WTC11 (cell line): ENCODE results near the gene RAB15. TPM values are rescaled to one million over a fixed set of nuclear protein-coding genes. Genes with fewer than 3 reads are reported as not detected.

Experiments used
- ATAC-seq: fragments of 200-7000 bp; cut with Tn5 transposase; 2 replicates; pipeline ENCODE4 v1.10.0; 2021; ENCODE audit warnings: mild to moderate bottlenecking, moderate library complexity
- CTCF ChIA-PET: fragments of 300-600 bp; sonication (Branson Sonifier 250); formaldehyde crosslinking; loops from one replicate; lab custom pipeline; 2021; ENCODE audit warnings: antibody characterized with exemption; lab: Charles Lee
- POLR2A ChIA-PET: fragments of 350-600 bp; sonication (Branson Sonifier 250); formaldehyde crosslinking; loops from one replicate; lab custom pipeline; 2021; ENCODE audit warnings: antibody characterized with exemption; lab: Charles Lee
- DNase-seq: peaks from one replicate; pipeline ENCODE4 v3.0.0; 2021; ENCODE audit warnings: low spot score
- H3K27ac Mint-ChIP-seq: 2 replicates; pipeline ENCODE4 v1.8.0; 2021; ENCODE audit warnings: mixed read lengths
- H3K27me3 Mint-ChIP-seq: 2 replicates; pipeline ENCODE4 v1.8.0; 2021; ENCODE audit warnings: low read depth, mild to moderate bottlenecking, moderate library complexity, mixed read lengths
- H3K36me3 Mint-ChIP-seq: 2 replicates; pipeline ENCODE4 v1.8.0; 2021; ENCODE audit warnings: mixed read lengths
- H3K4me1 Mint-ChIP-seq: 2 replicates; pipeline ENCODE4 v1.8.0; 2022; ENCODE audit warnings: mixed read lengths
- H3K4me3 Mint-ChIP-seq: 2 replicates; pipeline ENCODE4 v1.8.0; 2021; ENCODE audit warnings: mild to moderate bottlenecking, moderate library complexity, mixed read lengths
- H3K9me3 Mint-ChIP-seq: 2 replicates; pipeline ENCODE4 v1.8.0; 2021; ENCODE audit warnings: mixed read lengths
- CREB1 ChIP-seq: sonication (generic); formaldehyde crosslinking; IDR thresholded peaks from 2 replicates; pipeline ENCODE4 v1.8.0; 2023; ENCODE audit warnings: mild to moderate bottlenecking, missing genetic modification reagents
- CREM ChIP-seq: sonication (generic); formaldehyde crosslinking; IDR thresholded peaks from 2 replicates; pipeline ENCODE4 v1.8.1; 2022; ENCODE audit warnings: mild to moderate bottlenecking, missing genetic modification reagents, moderate library complexity
- EMX1 ChIP-seq: fragments of 250-450 bp; sonication (Bioruptor Pico); IDR thresholded peaks from 2 replicates; pipeline ENCODE4 v1.8.0; 2021; ENCODE audit warnings: mild to moderate bottlenecking
- ESRRA ChIP-seq: sonication (generic); formaldehyde crosslinking; IDR thresholded peaks from 2 replicates; pipeline ENCODE4 v1.8.1; 2022; ENCODE audit warnings: mild to moderate bottlenecking, missing genetic modification reagents, borderline replicate concordance
- HMGA2 ChIP-seq: fragments of 250-450 bp; sonication (Bioruptor Pico); IDR thresholded peaks from 2 replicates; pipeline ENCODE4 v1.4.0; 2021; ENCODE audit warnings: mild to moderate bottlenecking, moderate library complexity
- KAT7 ChIP-seq: sonication (generic); formaldehyde crosslinking; IDR thresholded peaks from 2 replicates; pipeline ENCODE4 v1.8.1; 2023; ENCODE audit warnings: missing genetic modification reagents, mild to moderate bottlenecking, borderline replicate concordance
- RORB ChIP-seq: fragments of 250-450 bp; sonication (Bioruptor Pico); IDR thresholded peaks from 2 replicates; pipeline ENCODE4 v1.9.0; 2021; ENCODE audit warnings: mild to moderate bottlenecking
- SMAD3 ChIP-seq: sonication (generic); formaldehyde crosslinking; IDR thresholded peaks from 2 replicates; pipeline ENCODE4 v1.8.0; 2022; ENCODE audit warnings: missing genetic modification reagents, mild to moderate bottlenecking, borderline replicate concordance
- TCF7 ChIP-seq: sonication (generic); formaldehyde crosslinking; IDR thresholded peaks from 2 replicates; pipeline ENCODE4 v1.8.0; 2022; ENCODE audit warnings: mild to moderate bottlenecking, low read depth, missing genetic modification reagents, moderate library complexity
- TEAD1 ChIP-seq: sonication (generic); formaldehyde crosslinking; IDR thresholded peaks from 2 replicates; pipeline ENCODE4 v1.8.0; 2022; ENCODE audit warnings: mild to moderate bottlenecking, missing genetic modification reagents
- ZNF121 ChIP-seq: sonication (generic); formaldehyde crosslinking; IDR thresholded peaks from 2 replicates; pipeline ENCODE4 v1.8.0; 2023; ENCODE audit warnings: missing genetic modification reagents
- ZNF138 ChIP-seq: sonication (generic); formaldehyde crosslinking; conservative IDR thresholded peaks from 2 replicates; pipeline ENCODE4 v1.8.1; 2022; ENCODE audit warnings: mild to moderate bottlenecking, moderate library complexity, missing genetic modification reagents
- ZNF263 ChIP-seq: sonication (generic); formaldehyde crosslinking; IDR thresholded peaks from 2 replicates; pipeline ENCODE4 v1.8.1; 2022; ENCODE audit warnings: low read depth, mild to moderate bottlenecking, moderate library complexity, missing genetic modification reagents
- ZNF671 ChIP-seq: fragments of 250-450 bp; sonication (Bioruptor Pico); IDR thresholded peaks from 2 replicates; pipeline ENCODE4 v1.8.0; 2021; ENCODE audit warnings: mild to moderate bottlenecking
- total RNA-seq: library from RNA; stranded (reverse); gene quantifications from 3 replicates; pipeline ENCODE4 v1.2.3, GENCODE V29; 2021
- TF ChIP-seq, protein P1 (sequence below): sonication (generic); formaldehyde crosslinking; IDR thresholded peaks from 2 replicates; pipeline ENCODE4 v1.8.1; 2022; ENCODE audit warnings: mild to moderate bottlenecking, missing genetic modification reagents, moderate library complexity, borderline replicate concordance
- TF ChIP-seq, protein P2 (sequence below): sonication (generic); formaldehyde crosslinking; IDR thresholded peaks from 2 replicates; pipeline ENCODE4 v1.8.1; 2023; ENCODE audit warnings: mild to moderate bottlenecking, missing genetic modification reagents, borderline replicate concordance
- TF ChIP-seq, protein P3 (sequence below): fragments of 250-450 bp; sonication (Bioruptor Pico); IDR thresholded peaks from 2 replicates; pipeline ENCODE4 v1.9.0; 2021; ENCODE audit warnings: mild to moderate bottlenecking
- TF ChIP-seq, protein P4 (sequence below): fragments of 250-450 bp; sonication (Bioruptor Pico); IDR thresholded peaks from 2 replicates; pipeline ENCODE4 v1.9.0; 2021; ENCODE audit warnings: moderate library complexity, mild to moderate bottlenecking, inconsistent platforms, borderline replicate concordance
- TF ChIP-seq, protein P5 (sequence below): fragments of 200-600 bp; IDR thresholded peaks from 2 replicates; pipeline ENCODE4 v1.8.0; 2022; ENCODE audit warnings: antibody characterized with exemption
- TF ChIP-seq, protein P6 (sequence below): sonication (generic); formaldehyde crosslinking; IDR thresholded peaks from 2 replicates; pipeline ENCODE4 v1.8.1; 2023; ENCODE audit warnings: mild to moderate bottlenecking, missing genetic modification reagents, moderate library complexity

The RAB15 gene
- total RNA-seq, 1 experiment from 2014 or later: 49.1 TPM

DNA sequence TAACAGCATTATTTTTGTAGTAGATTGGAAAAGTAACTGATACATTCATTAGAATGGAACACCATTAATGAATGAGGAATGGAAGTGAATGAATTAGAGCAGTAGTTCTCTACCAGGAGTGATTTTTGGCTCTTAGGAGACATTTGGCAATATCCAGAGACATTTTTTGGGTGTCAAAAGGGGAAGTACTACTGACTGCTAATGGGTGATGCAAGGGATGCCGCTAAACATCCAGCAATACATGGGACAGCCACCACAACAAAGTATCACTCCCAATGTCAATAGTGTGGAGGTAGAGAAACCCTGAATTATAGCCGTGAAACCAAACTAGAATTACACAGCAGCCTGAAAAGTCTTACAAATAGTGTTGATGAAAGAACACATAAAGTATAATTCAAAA, 56.3 kb downstream of the RAB15 start:
- TF ChIP-seq ZNF263 (no peak), HMGA2 (no peak), RORB (CRISPR knock-in tag) (no peak), KAT7 (CRISPR knock-in tag) (no peak), CREB1 (CRISPR knock-in tag) (no peak), ZNF671 (CRISPR knock-in tag) (no peak)
- H3K4me3 Mint-ChIP-seq: peak overlapping the region; percentile 89
- ATAC-seq: no peak
- ChIA-PET POLR2A (no interaction called here), CTCF (interaction anchor here (1.2 to 2.5 kb wide), 3 partner anchors 37 to 71 kb away, joined by 4 to 6 read pairs (median 6); partner anchors contain the start of gene FNTB)
- H3K4me1 Mint-ChIP-seq: peaks cover 14% of the 10 kb centered on the region
- DNase-seq: no peak
- H3K27ac Mint-ChIP-seq: no peak overlapping the region
- H3K9me3 Mint-ChIP-seq: no peaks in the 10 kb centered on the region
- 0 out of 2 replicates have a peak, but pooled peaks cover 6% of the 10 kb centered on the region for H3K36me3 Mint-ChIP-seq
- H3K27me3 Mint-ChIP-seq: no peaks in the 10 kb centered on the region

DNA sequence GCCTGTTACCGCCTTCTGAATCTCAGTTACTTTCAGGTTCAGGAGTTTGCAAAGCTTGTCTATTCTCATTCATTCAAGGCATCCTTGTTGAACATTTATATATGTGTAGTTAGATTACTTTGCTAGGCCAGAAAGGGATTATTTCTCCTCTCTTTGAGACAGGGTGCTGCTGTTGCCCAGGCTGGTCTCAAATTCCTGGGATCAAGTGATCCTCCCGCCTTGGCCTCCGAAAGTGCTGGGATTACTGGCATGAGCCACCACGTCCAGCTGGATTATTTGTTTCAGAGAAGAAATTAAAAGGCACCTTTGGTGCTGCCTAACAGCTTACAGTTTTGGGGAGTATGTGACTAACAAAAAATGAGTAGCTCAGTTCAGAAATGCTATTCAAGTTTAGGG, 57.1 kb downstream of the RAB15 start:
- Mint-ChIP-seq H3K9me3 (no peaks in the 10 kb centered on the region), H3K27ac (peak overlapping the region; percentile 94), H3K4me1 (peaks cover 14% of the 10 kb centered on the region), H3K36me3 (0 out of 2 replicates have a peak, but pooled peaks cover 6% of the 10 kb centered on the region), H3K4me3 (peak overlapping the region; percentile 89), H3K27me3 (no peaks in the 10 kb centered on the region)
- POLR2A ChIA-PET: no interaction called here
- CTCF ChIA-PET: interaction anchor here (0.6 to 2.5 kb wide), 6 partner anchors 38 to 105 kb away, joined by 3 to 6 read pairs (median 4); partner anchors contain the start of gene FNTB
- ATAC-seq (no peak), DNase-seq (no peak)
- TF ChIP-seq, protein P1, sequence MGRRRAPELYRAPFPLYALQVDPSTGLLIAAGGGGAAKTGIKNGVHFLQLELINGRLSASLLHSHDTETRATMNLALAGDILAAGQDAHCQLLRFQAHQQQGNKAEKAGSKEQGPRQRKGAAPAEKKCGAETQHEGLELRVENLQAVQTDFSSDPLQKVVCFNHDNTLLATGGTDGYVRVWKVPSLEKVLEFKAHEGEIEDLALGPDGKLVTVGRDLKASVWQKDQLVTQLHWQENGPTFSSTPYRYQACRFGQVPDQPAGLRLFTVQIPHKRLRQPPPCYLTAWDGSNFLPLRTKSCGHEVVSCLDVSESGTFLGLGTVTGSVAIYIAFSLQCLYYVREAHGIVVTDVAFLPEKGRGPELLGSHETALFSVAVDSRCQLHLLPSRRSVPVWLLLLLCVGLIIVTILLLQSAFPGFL: no peak
- TF ChIP-seq, protein P2, sequence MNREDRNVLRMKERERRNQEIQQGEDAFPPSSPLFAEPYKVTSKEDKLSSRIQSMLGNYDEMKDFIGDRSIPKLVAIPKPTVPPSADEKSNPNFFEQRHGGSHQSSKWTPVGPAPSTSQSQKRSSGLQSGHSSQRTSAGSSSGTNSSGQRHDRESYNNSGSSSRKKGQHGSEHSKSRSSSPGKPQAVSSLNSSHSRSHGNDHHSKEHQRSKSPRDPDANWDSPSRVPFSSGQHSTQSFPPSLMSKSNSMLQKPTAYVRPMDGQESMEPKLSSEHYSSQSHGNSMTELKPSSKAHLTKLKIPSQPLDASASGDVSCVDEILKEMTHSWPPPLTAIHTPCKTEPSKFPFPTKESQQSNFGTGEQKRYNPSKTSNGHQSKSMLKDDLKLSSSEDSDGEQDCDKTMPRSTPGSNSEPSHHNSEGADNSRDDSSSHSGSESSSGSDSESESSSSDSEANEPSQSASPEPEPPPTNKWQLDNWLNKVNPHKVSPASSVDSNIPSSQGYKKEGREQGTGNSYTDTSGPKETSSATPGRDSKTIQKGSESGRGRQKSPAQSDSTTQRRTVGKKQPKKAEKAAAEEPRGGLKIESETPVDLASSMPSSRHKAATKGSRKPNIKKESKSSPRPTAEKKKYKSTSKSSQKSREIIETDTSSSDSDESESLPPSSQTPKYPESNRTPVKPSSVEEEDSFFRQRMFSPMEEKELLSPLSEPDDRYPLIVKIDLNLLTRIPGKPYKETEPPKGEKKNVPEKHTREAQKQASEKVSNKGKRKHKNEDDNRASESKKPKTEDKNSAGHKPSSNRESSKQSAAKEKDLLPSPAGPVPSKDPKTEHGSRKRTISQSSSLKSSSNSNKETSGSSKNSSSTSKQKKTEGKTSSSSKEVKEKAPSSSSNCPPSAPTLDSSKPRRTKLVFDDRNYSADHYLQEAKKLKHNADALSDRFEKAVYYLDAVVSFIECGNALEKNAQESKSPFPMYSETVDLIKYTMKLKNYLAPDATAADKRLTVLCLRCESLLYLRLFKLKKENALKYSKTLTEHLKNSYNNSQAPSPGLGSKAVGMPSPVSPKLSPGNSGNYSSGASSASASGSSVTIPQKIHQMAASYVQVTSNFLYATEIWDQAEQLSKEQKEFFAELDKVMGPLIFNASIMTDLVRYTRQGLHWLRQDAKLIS (CRISPR knock-in tag): no peak
- no peak for TF ChIP-seq TEAD1
- TF ChIP-seq TCF7 (CRISPR knock-in tag): no peak
- TF ChIP-seq SMAD3 (CRISPR knock-in tag): no peak
- TF ChIP-seq, protein P3, sequence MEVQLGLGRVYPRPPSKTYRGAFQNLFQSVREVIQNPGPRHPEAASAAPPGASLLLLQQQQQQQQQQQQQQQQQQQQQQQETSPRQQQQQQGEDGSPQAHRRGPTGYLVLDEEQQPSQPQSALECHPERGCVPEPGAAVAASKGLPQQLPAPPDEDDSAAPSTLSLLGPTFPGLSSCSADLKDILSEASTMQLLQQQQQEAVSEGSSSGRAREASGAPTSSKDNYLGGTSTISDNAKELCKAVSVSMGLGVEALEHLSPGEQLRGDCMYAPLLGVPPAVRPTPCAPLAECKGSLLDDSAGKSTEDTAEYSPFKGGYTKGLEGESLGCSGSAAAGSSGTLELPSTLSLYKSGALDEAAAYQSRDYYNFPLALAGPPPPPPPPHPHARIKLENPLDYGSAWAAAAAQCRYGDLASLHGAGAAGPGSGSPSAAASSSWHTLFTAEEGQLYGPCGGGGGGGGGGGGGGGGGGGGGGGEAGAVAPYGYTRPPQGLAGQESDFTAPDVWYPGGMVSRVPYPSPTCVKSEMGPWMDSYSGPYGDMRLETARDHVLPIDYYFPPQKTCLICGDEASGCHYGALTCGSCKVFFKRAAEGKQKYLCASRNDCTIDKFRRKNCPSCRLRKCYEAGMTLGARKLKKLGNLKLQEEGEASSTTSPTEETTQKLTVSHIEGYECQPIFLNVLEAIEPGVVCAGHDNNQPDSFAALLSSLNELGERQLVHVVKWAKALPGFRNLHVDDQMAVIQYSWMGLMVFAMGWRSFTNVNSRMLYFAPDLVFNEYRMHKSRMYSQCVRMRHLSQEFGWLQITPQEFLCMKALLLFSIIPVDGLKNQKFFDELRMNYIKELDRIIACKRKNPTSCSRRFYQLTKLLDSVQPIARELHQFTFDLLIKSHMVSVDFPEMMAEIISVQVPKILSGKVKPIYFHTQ (CRISPR knock-in tag): no peak
- TF ChIP-seq ESRRA: no peak
- TF ChIP-seq EMX1 (CRISPR knock-in tag): no peak
- TF ChIP-seq, protein P4, sequence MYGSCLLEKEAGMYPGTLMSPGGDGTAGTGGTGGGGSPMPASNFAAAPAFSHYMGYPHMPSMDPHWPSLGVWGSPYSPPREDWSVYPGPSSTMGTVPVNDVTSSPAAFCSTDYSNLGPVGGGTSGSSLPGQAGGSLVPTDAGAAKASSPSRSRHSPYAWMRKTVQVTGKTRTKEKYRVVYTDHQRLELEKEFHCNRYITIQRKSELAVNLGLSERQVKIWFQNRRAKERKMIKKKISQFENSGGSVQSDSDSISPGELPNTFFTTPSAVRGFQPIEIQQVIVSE (CRISPR knock-in tag): no peak
- TF ChIP-seq ZNF138: no peak
- TF ChIP-seq, protein P5, sequence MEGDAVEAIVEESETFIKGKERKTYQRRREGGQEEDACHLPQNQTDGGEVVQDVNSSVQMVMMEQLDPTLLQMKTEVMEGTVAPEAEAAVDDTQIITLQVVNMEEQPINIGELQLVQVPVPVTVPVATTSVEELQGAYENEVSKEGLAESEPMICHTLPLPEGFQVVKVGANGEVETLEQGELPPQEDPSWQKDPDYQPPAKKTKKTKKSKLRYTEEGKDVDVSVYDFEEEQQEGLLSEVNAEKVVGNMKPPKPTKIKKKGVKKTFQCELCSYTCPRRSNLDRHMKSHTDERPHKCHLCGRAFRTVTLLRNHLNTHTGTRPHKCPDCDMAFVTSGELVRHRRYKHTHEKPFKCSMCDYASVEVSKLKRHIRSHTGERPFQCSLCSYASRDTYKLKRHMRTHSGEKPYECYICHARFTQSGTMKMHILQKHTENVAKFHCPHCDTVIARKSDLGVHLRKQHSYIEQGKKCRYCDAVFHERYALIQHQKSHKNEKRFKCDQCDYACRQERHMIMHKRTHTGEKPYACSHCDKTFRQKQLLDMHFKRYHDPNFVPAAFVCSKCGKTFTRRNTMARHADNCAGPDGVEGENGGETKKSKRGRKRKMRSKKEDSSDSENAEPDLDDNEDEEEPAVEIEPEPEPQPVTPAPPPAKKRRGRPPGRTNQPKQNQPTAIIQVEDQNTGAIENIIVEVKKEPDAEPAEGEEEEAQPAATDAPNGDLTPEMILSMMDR: no peak
- no peak for TF ChIP-seq CREM (CRISPR knock-in tag)
- TF ChIP-seq ZNF121 (CRISPR knock-in tag): no peak
- TF ChIP-seq, protein P6, sequence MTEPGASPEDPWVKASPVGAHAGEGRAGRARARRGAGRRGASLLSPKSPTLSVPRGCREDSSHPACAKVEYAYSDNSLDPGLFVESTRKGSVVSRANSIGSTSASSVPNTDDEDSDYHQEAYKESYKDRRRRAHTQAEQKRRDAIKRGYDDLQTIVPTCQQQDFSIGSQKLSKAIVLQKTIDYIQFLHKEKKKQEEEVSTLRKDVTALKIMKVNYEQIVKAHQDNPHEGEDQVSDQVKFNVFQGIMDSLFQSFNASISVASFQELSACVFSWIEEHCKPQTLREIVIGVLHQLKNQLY (CRISPR knock-in tag): no peak
- TF ChIP-seq, all 79 proteins: peak for 0
